HuH-7.5 (cell line): ENCODE results near the gene TSPAN18.
A peak's percentile ranks its signal among the peaks of the same experiment; 100 is the strongest.

Experiments
- DNase-seq: peaks from one replicate; pipeline ENCODE4 v3.0.0; 2011; ENCODE audit warnings: low spot score

The TSPAN18 gene

GRCh38 chr11:44777209-44778194 lies 50.7 kb downstream of the TSPAN18 start:
- DNase-seq: no peak

GRCh38 chr11:44778195-44779100 lies 51.7 kb downstream of the TSPAN18 start:
- no peak for DNase-seq

- DNase-seq: no peak
Observed at GRCh38 chr11:44779736-44780520, 53.2 kb downstream of the TSPAN18 start.

GRCh38 chr11:44780940-44781631 lies 54.3 kb downstream of the TSPAN18 start:
- DNase-seq: no peak

DNA sequence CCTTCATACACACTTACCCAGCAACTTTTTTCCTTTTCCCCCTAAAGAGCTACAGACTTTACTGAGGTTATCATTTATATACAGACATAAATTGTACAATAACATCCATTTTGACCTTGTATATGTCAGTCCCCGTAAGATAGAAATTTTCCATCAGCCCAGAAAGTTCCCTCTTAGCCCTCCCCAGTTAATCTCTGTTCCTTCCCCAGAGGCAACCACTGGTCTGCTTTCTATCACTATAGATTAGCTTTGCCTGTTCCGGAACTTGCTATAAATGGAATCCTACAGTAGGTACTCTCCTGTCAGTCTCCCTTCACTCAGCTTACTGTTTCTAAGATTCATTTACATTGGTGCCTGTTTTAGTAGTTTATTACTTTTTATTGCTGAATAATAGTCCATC lies 54.9 kb downstream of the TSPAN18 start:
- no peak for DNase-seq

- no peak for DNase-seq
Observed at GRCh38 chr11:44782478-44782877, 55.7 kb downstream of the TSPAN18 start.

DNA sequence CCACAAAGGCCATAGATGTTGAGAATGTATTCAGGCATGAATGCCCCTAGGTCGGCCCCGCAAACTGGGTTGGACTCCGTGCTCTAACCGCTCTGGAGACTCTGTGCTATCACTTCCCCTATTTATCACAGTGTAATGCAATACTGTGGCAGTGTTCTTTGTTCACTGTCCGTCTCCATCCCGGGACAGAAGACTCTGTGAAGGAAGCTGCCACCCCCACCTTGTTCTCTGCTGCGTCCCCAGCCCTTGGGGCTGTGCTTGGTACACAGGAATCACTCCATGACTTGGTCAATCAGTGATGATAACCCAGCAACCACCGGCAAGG lies 57.6 kb downstream of the TSPAN18 start:
- DNase-seq: no peak

DNA sequence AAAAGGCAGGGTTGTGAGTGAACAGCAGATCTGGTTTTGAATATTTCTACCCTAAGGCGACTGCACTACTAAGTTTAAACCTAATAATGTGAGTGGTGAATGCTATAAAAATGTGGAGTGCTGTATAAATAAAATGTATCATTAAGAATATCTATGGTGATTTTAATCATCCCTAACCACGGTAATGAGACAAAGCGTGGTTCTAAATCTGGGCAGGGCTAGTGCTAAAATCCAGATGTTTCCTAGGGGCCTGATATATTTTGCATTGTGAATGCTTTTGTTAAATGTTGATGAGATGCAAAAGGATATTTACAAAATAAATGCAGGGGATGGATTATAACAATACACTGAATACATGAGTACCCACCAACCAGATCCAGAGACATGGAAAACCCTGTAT lies 58.1 kb downstream of the TSPAN18 start:
- DNase-seq: no peak

GRCh38 chr11:44785856-44786607 lies 59.3 kb downstream of the TSPAN18 start:
- peak; percentile 15 for DNase-seq

- no peak for DNase-seq
Observed at GRCh38 chr11:44787070-44787469, 60.3 kb downstream of the TSPAN18 start.

- DNase-seq: no peak
Observed at GRCh38 chr11:44787981-44788380, 61.2 kb downstream of the TSPAN18 start.

DNA sequence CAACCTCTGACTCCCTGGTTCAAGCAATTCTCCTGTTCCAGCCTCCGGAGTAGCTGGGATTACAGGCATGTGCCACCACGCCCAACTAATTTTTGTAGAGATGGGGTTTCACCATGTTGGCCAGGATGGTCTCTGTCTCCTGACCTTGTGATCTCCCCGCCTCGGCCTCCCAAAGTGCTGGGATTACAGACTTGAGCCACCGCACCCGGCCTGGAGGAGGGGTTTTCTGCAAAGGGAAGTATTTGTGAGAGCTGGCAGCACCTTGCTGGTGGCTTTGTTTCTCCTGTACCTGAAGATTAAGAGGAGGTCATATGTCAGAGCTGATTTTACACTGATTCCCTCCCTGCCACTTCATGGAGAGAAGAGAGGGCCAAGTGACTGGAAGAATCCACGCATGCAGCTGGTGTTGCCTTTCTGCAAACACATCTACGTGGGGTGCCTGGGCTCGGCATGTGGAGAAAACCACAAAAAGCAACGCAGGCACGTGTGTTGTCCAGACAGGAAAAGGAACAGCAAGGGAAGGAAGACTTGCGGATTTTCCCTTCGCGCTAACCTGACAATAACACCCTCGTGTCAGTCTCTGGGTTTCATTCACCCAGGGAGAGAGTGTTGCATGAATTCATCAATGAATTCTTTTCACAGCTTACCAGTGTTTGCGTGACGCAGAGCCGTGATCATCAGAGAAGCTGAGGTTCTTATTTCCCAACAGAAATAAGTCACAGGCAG lies 61.9 kb downstream of the TSPAN18 start:
- DNase-seq: no peak

DNA sequence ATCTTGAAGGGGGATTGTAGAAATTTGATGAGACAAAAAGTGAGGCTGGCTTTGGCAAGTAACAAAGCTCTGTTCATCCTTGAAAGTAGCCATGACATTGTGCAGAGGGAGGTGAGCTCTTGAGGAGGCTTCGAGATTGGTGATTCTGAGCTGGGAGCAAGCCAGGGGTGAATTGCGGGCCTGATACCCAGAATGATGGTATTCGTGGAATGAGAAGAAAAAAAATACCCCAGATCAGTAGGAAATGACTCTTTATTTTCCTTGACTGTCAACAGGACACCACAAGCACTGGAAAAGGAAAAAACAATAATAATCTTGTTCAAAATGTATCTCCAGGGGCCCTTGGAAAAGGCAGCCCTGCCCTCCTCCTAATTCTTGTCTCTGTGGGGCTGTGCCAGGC lies 62.7 kb downstream of the TSPAN18 start:
- no peak for DNase-seq

DNA sequence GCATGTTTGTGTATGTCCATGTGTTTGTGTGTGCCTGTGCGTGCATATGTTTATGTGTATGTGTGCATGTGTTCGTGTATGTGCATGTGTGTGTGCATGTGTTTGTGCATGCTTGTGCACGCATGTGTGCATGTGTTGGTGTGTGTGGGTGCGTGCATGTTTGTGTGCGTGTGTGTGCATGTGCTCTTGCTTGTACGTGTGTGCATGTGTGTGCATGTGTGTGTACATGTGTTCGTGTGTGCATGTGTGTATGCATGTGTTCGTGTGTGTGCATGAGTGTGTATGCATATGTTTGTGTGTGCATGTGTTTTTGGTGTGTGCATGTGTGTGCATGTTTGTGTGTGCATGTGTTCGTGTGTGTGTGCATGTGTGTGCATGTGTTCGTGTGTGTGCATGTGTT lies 63.4 kb downstream of the TSPAN18 start:
- no peak for DNase-seq

GRCh38 chr11:44791316-44791925 lies 64.7 kb downstream of the TSPAN18 start:
- no peak for DNase-seq

DNA sequence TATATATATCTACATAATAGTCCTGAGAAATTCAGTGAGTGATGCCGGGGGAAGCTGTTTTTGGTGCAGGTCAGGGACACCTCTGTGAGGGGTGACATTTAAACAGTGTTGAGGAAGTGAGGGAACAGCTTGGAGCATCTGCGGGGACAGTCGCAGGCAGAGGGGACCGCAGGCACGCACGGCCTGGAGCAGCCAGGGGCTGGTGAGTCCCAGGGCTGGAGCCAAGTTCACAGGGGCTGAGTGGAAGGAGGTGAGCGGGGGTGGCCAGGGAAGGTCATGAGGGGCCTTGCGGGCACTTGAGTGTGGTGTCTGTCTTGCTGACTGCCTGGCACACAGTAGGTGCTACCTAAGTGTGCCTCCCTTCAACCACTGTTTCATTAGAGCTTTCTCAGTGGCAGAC lies 65.4 kb downstream of the TSPAN18 start:
- no peak for DNase-seq

DNA sequence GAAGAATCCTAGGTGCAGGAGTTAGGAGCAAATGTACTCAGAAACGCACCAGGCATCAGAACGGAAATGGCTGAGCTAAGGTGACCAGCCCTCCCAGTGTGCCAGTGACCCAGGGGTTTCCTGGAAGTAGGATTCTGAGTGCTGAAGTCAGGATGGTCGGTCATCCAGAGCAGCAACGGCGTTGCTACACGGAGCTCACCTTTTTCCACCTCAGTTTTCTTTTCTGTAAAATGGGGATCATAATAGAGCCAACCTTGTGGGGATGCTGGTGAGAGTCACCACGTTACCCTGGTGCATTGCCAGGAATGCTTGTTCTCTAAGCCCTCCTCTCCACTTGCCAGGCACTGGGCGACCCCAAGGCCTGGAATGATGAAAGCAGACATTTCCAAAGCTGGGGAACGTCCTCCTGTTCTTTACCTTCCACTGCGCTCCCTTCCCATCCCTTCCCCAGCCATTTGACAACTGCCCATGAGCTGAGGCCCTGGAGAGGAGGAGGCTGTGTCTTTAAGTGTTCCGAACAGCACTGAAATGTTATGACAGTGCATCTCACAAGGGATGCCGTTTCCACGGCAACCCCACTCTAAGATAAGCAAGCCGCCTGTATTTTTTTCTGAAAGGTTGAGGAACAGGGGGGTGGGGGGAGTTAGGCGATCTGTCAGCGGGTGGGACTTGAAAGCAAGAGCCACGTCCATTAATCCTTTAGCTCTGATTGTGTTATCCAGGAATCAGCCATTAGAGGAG lies 66.8 kb downstream of the TSPAN18 start:
- no peak for DNase-seq

- no peak for DNase-seq
Observed at GRCh38 chr11:44795803-44796535, 69.2 kb downstream of the TSPAN18 start.
